Superior temporal gyrus (tissue), 1 donor: ENCODE results near the gene AHRR.
"Not testable (repeated sequence)": the region's sequence is repeated elsewhere in the genome, so short reads cannot be mapped to it uniquely, and the experiment has no call there.

Experiments used
- DNase-seq: peaks from one replicate; pipeline ENCODE4 v3.0.0-alpha.2; 2016; ENCODE audit errors: extremely low spot score

AHRR gene

GRCh38 chr5:367358-368130, 46.0 kb downstream of the AHRR start:
- DNase-seq, result no peak

- DNase-seq, result no peak
Measured at GRCh38 chr5:368183-369084, 46.9 kb downstream of the AHRR start.

- DNase-seq, result no peak
Measured at GRCh38 chr5:369151-369868, 47.8 kb downstream of the AHRR start.

- DNase-seq, result not testable (repeated sequence)
Measured at GRCh38 chr5:369869-370236, 48.3 kb downstream of the AHRR start.

GRCh38 chr5:370311-370958, 48.9 kb downstream of the AHRR start:
- no peak for DNase-seq

DNA sequence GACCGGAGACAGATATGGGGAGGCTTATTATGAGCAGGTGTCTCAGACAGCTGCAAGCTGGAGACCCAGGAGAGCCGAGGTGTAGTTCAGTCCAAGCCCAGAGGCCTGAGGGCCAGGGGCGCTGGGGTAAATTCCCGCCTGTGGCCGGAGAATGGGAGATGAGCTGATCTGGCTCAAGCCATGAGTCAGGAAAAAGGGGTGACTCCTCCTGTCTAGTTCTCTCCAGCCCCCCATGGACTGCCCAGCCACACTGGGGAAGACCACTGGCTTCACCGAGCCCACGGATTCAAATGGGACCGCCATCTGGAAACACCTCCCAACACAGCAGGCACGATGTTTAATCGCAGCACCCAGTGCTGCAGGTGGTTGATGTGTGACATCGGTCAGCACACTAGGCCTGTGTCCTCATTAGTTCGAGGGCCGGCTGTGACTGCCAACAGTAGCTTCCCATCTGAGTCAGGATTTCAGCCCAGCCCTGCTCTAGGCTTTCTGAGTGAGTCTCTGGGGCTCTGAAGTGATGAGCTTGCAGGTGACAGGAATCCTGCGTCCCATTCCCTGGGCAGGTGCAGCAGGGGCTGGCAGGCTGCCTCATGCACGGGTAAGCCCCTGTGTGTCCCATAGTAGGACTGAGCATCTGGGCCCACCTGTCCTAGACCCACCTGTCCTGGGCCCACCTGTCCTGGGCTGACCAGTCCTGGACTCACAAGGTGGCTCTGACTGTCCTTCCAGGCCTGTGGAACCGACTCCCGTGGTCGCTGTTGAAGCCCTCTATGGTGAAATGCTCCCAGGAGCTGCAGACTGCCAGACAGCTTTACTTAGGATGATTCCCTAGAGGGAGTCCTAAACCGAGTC, 49.7 kb downstream of the AHRR start:
- no peak for DNase-seq

GRCh38 chr5:371811-372555, 50.5 kb downstream of the AHRR start:
- no peak for DNase-seq

GRCh38 chr5:372556-372995, 51.1 kb downstream of the AHRR start:
- DNase-seq, result no peak

DNA sequence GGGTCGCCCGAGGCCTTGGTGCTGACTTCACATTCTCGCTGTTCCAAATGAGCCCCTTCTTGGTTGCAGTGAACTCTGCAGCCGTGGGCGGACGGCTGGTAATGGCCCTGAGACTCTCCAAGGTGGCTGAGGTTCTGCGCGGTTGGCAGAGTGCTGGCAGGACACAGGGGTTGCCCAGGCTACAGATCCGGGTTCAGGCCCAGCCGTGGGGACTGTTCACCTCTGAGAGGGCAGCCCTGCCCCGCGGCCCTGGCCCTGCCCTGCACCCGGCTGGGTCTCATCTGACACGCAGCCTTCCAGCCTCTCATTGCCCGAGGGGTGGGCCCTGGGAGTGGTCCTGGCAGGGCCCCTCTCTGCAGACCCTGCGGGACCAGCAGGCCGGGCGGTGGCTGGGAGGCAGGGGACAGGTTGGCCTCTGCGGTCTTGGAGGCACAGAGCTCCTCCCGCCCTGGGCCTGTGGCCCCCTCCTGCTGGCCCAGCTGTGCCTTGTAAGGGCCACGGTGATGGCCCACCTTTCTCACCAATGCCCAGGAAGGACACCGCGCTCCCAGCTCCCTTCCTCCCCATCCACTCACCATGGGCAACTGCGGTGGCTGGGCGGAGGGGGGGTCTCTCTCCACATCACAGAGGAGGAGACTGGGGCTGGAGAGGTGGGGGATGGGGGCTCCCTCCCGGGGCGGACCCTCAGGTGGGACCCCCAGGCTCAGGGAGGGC, 51.6 kb downstream of the AHRR start:
- DNase-seq, result no peak

GRCh38 chr5:373710-374602, 52.4 kb downstream of the AHRR start:
- no peak for DNase-seq

- DNase-seq, result no peak
Measured at GRCh38 chr5:374631-375335, 53.3 kb downstream of the AHRR start.

GRCh38 chr5:375336-375920, 53.9 kb downstream of the AHRR start:
- DNase-seq, result no peak

DNA sequence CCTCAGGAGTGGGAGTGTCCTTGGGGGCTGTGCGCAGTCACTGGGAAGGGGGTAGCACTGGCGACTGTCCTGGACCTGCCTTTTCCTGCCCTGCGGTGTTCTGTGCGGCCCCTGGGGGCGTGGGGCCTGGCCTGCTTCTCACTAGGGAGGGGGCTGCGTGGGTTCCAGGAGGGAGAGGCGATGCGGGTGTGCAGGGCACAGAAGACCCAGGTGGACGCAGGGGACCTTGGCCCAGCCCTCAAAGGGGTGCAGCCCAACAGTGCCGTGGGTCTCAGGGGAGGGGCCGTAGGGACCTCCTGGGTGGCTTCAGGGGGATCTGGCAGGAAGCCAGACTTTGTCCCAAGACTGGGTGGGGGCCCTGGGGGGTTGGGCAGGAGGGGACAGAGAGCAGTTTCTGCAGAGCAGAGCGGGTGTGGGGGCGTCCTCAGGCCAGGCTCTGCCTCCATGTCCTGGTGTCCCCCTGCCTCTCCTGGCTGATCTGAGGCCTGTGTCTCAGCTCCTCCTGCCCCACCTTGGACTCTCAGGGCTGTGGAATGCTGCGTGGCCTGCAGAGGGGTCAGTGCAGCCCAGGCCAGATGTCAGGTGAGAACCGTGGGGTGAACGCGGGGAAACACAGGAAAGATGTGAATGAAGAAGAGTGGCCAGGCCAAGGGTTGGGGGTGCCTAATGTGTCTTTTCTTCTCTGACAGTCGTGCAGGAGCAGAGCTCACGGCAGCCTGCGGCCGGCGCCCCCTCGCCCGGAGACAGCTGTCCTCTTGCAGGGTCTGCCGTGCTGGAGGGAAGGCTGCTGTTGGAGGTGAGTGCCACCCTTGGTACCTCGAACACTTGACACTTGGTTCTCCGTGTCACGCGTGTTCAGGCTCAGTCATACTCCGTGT, 54.6 kb downstream of the AHRR start:
- DNase-seq, result no peak

- DNase-seq, result no peak
Measured at GRCh38 chr5:376799-377325, 55.3 kb downstream of the AHRR start.

DNA sequence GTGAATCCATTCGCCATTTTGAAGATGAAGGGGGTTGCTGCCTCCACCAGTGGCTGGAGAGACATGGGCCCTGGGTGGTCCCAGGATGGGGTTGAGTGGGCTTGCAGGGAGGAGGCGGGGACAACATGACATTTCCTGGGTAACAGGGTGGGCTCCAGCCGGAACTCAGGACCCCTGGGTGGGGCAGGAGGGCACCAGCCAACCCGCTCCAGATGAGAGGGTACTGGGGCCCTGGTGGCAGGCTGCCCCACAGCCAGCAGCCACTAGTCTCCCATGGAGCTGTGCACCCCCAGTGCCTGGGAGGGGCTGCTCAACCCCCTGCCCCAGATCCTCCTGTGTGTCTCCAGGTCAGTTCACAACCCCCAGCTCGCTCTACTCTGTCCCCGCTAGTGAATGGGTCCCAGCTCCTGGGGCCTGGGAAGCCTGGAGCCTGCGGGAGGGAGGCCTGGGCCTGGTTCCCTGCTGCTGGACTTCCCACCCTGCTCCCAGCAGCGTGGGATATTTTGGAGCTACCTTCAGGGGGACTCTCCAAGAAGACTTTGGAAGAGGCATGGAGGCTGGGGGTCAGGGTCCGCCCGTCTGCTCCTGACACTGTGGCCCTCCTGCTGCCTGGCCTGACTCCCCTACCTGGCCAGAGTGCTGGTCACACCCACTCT, 55.9 kb downstream of the AHRR start:
- DNase-seq, result no peak
